ENCODE measurements around the gene TUBGCP2.

TUBGCP2 gene

DNA sequence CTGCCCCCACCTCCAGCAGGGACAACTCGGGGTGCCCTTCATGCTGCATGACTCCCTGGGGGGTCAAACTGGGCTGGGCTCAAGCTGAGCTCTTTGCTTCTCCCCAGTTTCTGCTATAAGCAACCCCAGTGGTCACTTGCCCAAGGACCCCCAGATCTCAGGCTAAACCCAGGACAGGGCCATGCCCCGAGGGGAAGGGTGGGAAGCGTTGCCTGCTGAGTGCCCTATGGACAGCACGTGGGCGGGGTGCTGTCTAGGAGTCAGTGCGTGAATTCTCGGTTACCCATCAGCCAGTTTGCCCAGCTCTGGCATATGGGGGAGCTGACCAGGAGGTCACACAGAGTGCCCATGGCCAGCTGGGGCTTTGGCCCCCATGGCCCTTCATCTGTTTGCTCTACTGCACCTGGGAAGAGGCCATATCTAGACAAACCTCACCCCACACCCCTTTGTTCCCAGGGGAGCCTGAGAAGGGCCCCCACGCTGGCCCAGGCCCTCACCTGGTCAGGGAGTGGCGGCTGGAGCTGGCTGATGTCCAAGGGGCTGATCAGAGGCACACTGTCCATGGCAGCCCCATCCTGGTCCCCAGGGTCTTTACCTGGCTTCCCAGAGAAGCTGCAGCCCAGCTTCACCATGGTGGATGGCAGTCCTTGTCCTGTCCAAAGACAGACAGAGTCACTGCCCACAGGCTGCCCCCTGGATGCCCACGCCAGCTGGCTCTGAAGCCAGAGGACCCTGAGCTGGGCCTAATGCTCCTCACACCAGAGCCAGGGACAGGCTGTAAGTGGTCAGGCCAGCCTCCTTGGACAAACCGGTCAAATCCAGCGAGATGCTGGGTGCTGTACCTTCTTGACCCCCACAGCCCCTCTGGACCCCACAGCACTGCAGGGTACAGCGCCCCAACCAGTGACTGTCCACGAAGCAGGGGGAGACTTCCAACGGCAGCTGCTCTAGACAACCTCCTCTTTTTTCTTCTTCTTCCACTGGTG, 20.0 kb upstream of the TUBGCP2 start:
- H3K36me3 ChIP-seq (replicated peaks): no peaks in the 10 kb centered on the region
- DNase-seq: no peak
- H3K27me3 ChIP-seq (replicated peaks): peaks cover 28% of the 10 kb centered on the region
- H3K4me3 ChIP-seq (ENCODE audit: low read depth, low read length): no peak overlapping the region
- in situ Hi-C loops (cut with HindIII; ENCODE audit: low pct_ligation_motif_present, low sequenced_read_pairs): no loop called here
- TF ChIP-seq, protein P1, sequence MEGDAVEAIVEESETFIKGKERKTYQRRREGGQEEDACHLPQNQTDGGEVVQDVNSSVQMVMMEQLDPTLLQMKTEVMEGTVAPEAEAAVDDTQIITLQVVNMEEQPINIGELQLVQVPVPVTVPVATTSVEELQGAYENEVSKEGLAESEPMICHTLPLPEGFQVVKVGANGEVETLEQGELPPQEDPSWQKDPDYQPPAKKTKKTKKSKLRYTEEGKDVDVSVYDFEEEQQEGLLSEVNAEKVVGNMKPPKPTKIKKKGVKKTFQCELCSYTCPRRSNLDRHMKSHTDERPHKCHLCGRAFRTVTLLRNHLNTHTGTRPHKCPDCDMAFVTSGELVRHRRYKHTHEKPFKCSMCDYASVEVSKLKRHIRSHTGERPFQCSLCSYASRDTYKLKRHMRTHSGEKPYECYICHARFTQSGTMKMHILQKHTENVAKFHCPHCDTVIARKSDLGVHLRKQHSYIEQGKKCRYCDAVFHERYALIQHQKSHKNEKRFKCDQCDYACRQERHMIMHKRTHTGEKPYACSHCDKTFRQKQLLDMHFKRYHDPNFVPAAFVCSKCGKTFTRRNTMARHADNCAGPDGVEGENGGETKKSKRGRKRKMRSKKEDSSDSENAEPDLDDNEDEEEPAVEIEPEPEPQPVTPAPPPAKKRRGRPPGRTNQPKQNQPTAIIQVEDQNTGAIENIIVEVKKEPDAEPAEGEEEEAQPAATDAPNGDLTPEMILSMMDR (IDR thresholded peaks at IDR 0.05; ENCODE audit: low read depth, low read length, missing control alignments): no peak
- H3K27ac ChIP-seq: no peak overlapping the region

DNA sequence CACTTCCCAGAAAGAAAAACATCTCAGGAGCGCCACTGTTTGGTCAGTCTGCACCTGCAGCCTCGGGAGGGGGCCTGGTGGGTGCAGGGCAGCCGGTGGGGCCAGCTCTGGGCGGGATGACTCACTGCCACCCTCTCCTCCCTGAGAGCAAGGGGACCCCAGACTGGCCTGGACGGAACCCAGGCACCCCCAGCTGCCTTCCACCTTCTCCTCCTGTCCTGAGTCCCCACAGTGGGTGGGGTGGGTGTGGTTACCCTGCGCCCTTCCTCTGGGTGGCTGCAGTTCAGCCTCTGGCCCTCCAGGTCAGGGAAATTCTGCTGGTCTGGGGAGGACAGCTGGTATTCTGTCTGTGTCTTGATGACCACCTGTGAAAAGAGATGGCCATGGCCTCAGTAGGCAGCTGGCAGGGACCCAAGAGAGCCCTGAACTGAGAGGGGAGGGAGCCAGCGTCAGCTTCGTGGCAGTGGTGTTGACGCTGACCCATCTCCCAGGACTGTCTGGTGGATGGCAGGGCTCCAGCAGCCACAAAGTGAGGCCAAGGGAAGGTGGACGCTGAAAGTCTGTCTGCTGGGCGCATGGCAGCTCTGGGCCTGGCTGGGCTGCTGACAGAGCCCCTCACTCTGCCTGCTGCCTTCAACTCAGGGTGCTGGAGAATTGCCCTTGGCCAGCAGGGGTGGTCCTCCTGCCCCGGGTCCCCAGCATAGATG, 19.1 kb upstream of the TUBGCP2 start:
- DNase-seq: no peak
- no peaks in the 10 kb centered on the region for H3K36me3 ChIP-seq (replicated peaks)
- peaks cover 28% of the 10 kb centered on the region for H3K27me3 ChIP-seq (replicated peaks)
- TF ChIP-seq, protein P1 (IDR thresholded peaks at IDR 0.05; ENCODE audit: low read depth, low read length, missing control alignments): no peak
- no peak overlapping the region for H3K4me3 ChIP-seq (ENCODE audit: low read depth, low read length)
- H3K27ac ChIP-seq: no peak overlapping the region
- in situ Hi-C loops (cut with HindIII; ENCODE audit: low pct_ligation_motif_present, low sequenced_read_pairs): no loop called here

DNA sequence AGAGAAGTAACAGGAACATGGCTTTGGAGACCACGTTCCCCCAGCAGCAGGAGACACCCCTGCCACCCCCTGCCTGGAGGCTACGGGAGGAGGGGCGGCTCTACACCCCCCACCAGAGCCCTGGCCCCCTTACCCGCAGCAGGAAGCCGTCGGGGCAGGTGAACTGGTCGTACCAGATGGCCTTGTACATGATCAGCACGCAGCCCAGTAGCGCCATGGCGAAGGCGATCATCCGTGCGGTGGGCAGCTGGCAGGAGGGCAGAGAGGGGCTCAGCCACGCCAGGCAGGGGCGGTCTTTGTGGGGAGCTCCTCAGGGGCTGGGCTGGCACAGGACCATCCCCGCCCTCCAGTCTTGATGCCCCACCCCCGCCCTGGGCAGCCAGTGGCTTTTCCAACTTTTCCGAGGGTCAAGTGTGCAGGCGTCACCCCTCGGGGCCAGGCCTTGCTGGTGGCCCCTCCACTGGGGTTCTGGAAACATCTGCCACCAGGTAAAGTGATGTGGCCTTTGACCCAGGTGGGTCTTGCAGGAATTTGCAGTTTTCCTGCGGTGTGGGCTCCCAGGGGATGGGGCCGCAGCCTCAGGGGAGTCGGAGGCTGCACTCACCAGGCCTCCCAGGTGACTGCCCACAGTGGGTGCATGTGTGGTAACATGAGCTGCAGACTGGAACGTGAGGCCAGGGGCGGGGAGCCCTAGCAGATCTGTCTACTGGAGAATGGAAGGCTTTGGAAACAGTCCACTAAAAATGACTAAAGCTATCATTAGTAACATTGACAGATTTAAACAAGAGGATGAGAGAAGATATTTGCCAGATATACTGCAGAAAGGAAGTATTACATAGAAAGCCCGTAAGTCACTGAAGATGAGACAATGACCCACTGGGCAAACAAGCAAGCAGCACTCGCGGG, 18.3 kb upstream of the TUBGCP2 start:
- no peaks in the 10 kb centered on the region for H3K36me3 ChIP-seq (replicated peaks)
- TF ChIP-seq, protein P1 (IDR thresholded peaks at IDR 0.05; ENCODE audit: low read depth, low read length, missing control alignments): no peak
- no peak overlapping the region for H3K4me3 ChIP-seq (ENCODE audit: low read depth, low read length)
- in situ Hi-C loops (cut with HindIII; ENCODE audit: low pct_ligation_motif_present, low sequenced_read_pairs): no loop called here
- no peak for DNase-seq
- H3K27ac ChIP-seq: no peak overlapping the region
- H3K27me3 ChIP-seq (replicated peaks): peaks cover 28% of the 10 kb centered on the region

DNA sequence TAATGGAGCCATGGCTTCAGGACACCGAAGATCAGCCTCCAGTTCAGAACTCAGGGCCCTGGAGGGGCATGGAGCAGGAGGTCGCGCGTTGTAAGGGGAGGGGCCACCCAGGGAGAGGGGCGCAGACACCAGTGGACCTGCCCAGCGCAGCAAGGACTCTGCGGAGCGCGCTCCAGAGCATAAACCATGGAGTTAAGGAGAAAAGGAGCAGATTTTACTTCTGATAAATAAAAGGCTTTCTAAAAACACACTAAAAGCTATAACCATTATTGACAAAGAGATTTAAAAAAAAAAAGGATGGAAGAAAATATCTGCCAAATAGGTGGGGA, 17.5 kb upstream of the TUBGCP2 start:
- Histone ChIP-seq H3K4me3 (ENCODE audit: low read depth, low read length) (peak overlapping the region; percentile 31), H3K36me3 (replicated peaks) (no peaks in the 10 kb centered on the region), H3K27me3 (replicated peaks) (peaks cover 28% of the 10 kb centered on the region), H3K27ac (no peak overlapping the region)
- TF ChIP-seq, protein P1 (IDR thresholded peaks at IDR 0.05; ENCODE audit: low read depth, low read length, missing control alignments): no peak
- in situ Hi-C loops (cut with HindIII; ENCODE audit: low pct_ligation_motif_present, low sequenced_read_pairs): no loop called here
- no peak for DNase-seq

DNA sequence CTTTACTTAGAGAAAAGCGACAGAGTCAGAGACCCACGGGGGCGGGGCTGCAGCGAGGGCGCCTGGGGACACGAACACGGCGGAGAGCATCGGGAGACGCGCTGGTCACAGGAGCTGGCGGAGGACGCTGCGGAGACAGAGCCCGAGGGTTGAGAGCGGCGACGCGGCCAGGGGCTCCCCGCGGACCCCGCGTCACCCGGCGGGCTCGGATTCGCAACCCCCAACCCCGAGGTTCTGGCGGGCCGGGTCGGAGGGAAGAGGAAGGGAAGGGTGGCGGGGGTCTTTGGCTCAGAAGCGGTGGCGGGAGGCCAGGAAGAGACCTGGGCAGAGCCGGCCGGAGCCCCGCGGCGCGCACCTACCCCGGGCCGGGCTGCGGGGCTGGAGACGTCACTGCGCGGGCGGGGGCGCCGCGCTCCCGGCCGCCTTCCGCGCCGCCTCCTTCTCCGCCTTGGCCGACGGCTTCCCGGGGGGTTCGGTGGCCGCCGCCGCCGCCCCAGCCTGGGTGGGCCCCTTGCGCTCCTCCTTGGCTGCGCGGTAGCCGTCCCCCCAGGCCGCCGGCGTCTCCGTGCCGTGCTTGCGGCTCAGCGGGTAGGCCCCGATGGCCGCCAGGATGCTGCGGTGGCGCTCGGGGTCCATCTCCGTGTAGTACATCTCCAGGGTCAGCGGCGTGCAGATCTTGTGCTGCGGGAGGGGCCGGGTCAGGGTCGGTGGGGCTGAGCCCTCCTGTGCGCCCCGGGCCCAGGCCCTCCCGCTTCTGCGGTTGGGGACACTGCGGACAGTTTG, 17.0 kb upstream of the TUBGCP2 start:
- peak overlapping the region; percentile 42 for H3K4me3 ChIP-seq (ENCODE audit: low read depth, low read length)
- no peak overlapping the region for H3K27ac ChIP-seq
- DNase-seq: no peak
- peaks cover 26% of the 10 kb centered on the region for H3K27me3 ChIP-seq (replicated peaks)
- no peaks in the 10 kb centered on the region for H3K36me3 ChIP-seq (replicated peaks)
- TF ChIP-seq, protein P1 (IDR thresholded peaks at IDR 0.05; ENCODE audit: low read depth, low read length, missing control alignments): no peak
- in situ Hi-C loops (cut with HindIII; ENCODE audit: low pct_ligation_motif_present, low sequenced_read_pairs): no loop called here

Measured in brain microvascular endothelial cell (primary cell).